GM18868 (cell line): ENCODE data around the gene GATA1.
A peak's percentile ranks its signal among the peaks of the same experiment; 100 is the strongest.

Source experiments
- ATAC-seq: cut with Tn5 transposase; IDR thresholded peaks from one replicate; pipeline ENCODE4 v1.9.1; 2021; ENCODE audit warnings: mild to moderate bottlenecking, moderate library complexity; ENCODE audit not compliant: unreplicated experiment

GATA1 gene

DNA sequence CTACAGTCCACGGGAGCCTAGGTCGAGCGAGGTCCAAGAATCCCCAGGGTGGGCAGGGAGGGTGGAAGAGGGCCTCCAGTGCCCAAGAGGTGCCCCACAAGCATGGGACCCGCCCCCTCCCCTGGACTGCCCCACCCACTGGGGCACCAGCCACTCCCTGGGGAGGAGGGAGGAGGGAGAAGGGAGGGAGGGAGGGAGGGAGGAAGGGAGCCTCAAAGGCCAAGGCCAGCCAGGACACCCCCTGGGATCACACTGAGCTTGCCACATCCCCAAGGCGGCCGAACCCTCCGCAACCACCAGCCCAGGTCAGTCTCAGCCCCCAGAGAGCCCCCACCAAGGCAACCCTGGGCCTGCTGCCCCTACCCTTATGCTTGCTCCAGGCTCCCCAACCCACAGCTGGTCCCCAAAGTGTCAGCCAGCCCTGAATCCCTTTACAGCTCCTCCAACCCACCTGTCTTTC lies at the start of gene GATA1:
Gene GATA1, plus strand, starts transcription at position 250 of the 460 bp plus-strand sequence. CDS start 4,520 bp downstream, outside the sequence.
- no peak for ATAC-seq

- no peak for ATAC-seq
These were observed 49.5 kb upstream of the GATA1 start for GRCh38 chrX:48736878-48737212.

- peak; percentile 98 for ATAC-seq
These were observed 49.0 kb upstream of the GATA1 start for GRCh38 chrX:48737213-48737938.

DNA sequence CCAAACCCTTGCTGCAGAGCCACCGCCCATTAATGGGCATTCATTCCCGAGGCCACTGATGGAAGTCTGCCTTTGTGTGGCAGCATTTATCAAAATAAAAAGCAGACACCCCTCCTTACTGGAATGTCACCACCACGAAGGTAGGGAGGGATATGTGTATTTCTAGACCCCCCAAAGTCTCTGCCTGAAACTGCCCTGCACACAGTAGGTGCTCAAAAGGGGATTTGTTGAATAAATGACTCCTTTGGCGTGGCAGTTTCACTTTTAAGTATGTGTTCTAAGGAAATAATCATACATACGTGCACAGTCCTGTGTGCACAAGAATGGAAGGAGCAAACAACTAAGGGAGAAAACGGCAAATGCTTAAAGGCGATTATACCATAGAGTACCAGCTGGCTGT lies 48.5 kb upstream of the GATA1 start:
- no peak for ATAC-seq

- ATAC-seq, result no peak
These were observed 44.6 kb upstream of the GATA1 start for GRCh38 chrX:48741834-48742233.

- no peak for ATAC-seq
These were observed 41.2 kb upstream of the GATA1 start for GRCh38 chrX:48745222-48745621.

GRCh38 chrX:48747415-48748016 lies 38.9 kb upstream of the GATA1 start:
- no peak for ATAC-seq

GRCh38 chrX:48749182-48749581 lies 37.2 kb upstream of the GATA1 start:
- ATAC-seq, result no peak

- no peak for ATAC-seq
These were observed 35.0 kb upstream of the GATA1 start for GRCh38 chrX:48751343-48751742.

DNA sequence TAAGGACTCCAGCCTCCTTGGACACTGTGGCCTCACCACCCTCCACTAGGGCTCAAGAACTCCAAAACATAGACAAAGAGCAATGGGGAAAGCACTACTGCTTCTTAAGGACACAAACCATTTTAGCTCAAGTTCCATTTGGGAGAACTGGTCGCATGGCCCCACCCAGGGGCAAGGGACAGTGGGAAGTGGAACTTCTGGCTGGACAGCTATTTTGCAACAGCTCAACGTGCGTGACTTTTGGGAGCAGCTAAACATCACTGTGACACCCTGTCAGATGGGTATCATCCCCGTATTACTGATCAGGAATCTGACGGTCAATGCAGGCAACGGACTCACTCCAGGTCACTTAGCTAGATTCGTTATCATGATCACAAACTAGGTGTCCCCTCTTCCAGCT lies 33.9 kb upstream of the GATA1 start:
- ATAC-seq, result no peak

DNA sequence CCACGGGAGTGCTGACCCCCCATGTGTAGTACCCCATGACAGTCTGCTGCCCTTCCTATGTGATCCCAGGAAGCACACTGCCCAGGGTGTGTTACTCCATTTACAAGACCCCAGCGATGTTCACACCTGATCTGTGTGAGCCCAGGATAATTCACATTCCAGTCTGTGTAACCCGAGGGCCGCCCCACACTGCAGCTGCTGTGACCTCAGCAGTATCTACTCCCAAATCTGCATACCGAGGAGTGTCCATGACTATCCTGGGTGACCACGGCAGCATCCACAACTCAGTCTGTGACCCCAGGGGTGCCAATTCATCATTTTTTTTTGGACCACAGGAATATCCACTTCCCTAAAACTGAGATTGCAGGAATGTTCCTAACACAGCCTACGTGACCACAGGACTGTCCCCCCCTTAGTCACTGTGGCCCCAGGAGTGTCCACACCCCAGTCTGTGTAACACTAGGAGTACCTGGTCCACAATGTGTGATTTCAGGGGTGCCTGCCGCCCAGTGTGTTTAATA lies 32.6 kb upstream of the GATA1 start:
- no peak for ATAC-seq

- no peak for ATAC-seq
These were observed 32.2 kb upstream of the GATA1 start for GRCh38 chrX:48754238-48754637.

DNA sequence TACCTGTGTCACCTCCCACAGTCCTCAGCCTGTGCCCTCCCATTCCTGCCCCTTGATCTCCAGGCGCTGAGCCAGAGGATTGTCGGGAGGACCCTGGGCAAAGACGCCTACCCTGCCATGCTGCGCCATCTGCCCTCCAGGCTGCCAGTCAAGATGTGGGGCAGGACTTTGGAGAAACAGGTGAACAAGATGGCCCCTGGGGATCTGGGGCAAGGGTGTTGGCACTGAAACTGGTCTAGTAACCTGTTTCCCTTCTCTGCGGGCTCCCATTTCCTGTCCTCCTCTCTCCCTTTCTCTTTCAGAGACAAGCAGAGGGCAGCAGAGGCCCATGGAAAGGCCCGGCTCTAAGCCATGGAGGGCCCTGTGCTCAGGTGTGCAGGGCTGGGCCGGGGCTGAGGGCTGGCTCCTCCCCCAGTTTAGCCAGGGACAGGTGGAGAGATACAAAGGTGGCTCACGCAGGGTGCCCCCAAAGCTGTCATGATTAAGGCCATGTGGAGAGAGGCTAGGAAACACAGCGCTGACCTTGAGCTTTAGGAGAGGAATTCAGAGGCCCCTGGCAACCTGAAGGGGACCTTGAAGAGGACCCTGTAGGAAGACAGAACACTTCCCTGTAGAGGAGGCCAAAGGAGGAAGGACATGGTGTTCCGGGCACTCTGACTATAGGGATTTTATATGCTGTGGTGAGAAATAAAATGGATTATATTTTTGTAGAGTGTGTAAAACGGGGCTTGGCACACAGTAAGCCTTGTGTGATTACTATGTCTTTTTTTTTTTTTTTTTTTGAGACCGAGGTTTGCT lies 24.5 kb upstream of the GATA1 start, which contains the start of gene GLOD5:
Gene GLOD5, plus strand, starts transcription at position 74 of the 798 bp plus-strand sequence. Its CDS starts 44 bp downstream, at position 118.
- ATAC-seq, result no peak

GRCh38 chrX:48769230-48769629 lies 17.2 kb upstream of the GATA1 start:
- no peak for ATAC-seq

GRCh38 chrX:48770296-48770695 lies 16.1 kb upstream of the GATA1 start:
- no peak for ATAC-seq

DNA sequence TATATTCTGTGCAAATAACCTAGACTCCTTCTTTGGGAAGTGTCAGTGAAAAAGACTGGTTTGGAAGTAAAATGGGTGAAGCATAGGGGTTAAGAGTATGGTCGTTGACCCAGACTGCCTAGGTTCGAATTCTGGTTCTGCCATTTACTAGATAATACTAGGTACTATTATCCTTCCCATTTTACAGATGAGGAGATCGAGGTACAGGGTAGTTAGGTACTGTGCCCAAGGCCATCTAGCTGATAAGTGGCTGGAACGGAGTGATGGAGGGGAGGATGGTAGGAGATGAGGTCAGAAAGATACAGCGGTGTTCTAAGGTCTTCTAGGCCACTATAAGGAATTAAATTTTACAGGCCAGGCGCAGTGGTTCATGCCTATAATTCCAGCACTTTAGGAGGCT lies 13.8 kb upstream of the GATA1 start:
- no peak for ATAC-seq

- no peak for ATAC-seq
These were observed 9.5 kb upstream of the GATA1 start for GRCh38 chrX:48776818-48777439.

- no peak for ATAC-seq
These were observed 7.0 kb upstream of the GATA1 start for GRCh38 chrX:48779399-48779798.

GRCh38 chrX:48781705-48782104 lies 4.7 kb upstream of the GATA1 start:
- no peak for ATAC-seq

DNA sequence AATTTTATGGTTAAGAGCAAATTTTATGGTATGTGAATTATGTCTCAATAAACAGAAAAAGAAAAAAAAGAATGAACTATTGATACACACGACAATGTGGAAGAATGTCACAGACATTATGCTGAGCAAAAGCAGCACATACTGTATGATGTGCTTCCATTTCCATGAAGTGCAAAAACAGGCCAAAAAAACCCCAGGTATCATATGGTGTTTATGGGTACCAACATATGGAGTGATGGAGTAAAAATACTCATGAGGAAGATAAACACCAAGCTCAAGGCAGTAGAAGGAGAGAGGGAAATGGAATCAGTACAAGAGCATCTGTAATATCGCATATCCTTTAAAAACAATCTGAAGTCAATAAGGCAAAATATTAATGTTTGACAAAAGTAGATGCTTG lies 4.2 kb upstream of the GATA1 start:
- ATAC-seq, result no peak

GRCh38 chrX:48782795-48783194 lies 3.6 kb upstream of the GATA1 start:
- ATAC-seq, result no peak
